ENCODE measurements around the gene CTNNB1.

Gene CTNNB1

GRCh38 chr3:41286305-41286704, 87.0 kb downstream of the CTNNB1 start:
- ATAC-seq (ENCODE audit: low read depth), result no peak

GRCh38 chr3:41288785-41289184, 89.5 kb downstream of the CTNNB1 start:
- DNase-seq (ENCODE audit: low spot score) (no peak), ATAC-seq (ENCODE audit: low read depth) (no peak)
- no peak overlapping the region for H3K4me3 ChIP-seq (ENCODE audit: severe bottlenecking)
- no peak overlapping the region for H3K27ac ChIP-seq (ENCODE audit: poor library complexity, severe bottlenecking)
- no peaks in the 10 kb centered on the region for H3K27me3 ChIP-seq (ENCODE audit: insufficient read depth, poor library complexity, severe bottlenecking)
- no peaks in the 10 kb centered on the region for H3K9me3 ChIP-seq (ENCODE audit: severe bottlenecking)
- H3K36me3 ChIP-seq (ENCODE audit: low read depth), result no peaks in the 10 kb centered on the region
- H3K4me1 ChIP-seq (ENCODE audit: insufficient read depth, poor library complexity, severe bottlenecking), result no peaks in the 10 kb centered on the region
- TF ChIP-seq CTCF (IDR thresholded peaks at IDR 0.05; ENCODE audit: poor library complexity, severe bottlenecking), result no peak

More at GRCh38 chr3:41286305-41286704, 87.0 kb downstream of the CTNNB1 start:
- Histone ChIP-seq H3K4me1 (ENCODE audit: insufficient read depth, poor library complexity, severe bottlenecking) (no peaks in the 10 kb centered on the region), H3K36me3 (ENCODE audit: low read depth) (no peaks in the 10 kb centered on the region), H3K9me3 (ENCODE audit: severe bottlenecking) (no peaks in the 10 kb centered on the region), H3K27me3 (ENCODE audit: insufficient read depth, poor library complexity, severe bottlenecking) (no peaks in the 10 kb centered on the region), H3K27ac (ENCODE audit: poor library complexity, severe bottlenecking) (no peak overlapping the region), H3K4me3 (ENCODE audit: severe bottlenecking) (no peak overlapping the region)
- DNase-seq (ENCODE audit: low spot score), result no peak
- no peak for TF ChIP-seq CTCF (IDR thresholded peaks at IDR 0.05; ENCODE audit: poor library complexity, severe bottlenecking)

Data from RWPE2 (cell line).